ENCODE measurements around the gene BCO1.

GRCh38 chr16:81204798-81205680 is 33.5 kb upstream of the BCO1 start:
- TF ChIP-seq SNAI2 (CRISPR knock-in tag; IDR thresholded peaks at IDR 0.05): no peak
- no peak for TF ChIP-seq TOX (CRISPR knock-in tag; IDR thresholded peaks at IDR 0.05; ENCODE audit: borderline replicate concordance)
- no peak for TF ChIP-seq PPARA (CRISPR knock-in tag; IDR thresholded peaks at IDR 0.05; ENCODE audit: borderline replicate concordance)
- TF ChIP-seq TCF4 (CRISPR knock-in tag; IDR thresholded peaks at IDR 0.05; ENCODE audit: borderline replicate concordance): no peak
- TF ChIP-seq ARNTL (CRISPR knock-in tag; IDR thresholded peaks at IDR 0.05; ENCODE audit: borderline replicate concordance, low read depth): no peak
- TF ChIP-seq ZNF70 (CRISPR knock-in tag; IDR thresholded peaks at IDR 0.05): no peak
